ENCODE data around the gene TSPAN15.
"Not testable (repeated sequence)": the region's sequence is repeated elsewhere in the genome, so short reads cannot be mapped to it uniquely, and the experiment has no call there.

TSPAN15 gene

DNA sequence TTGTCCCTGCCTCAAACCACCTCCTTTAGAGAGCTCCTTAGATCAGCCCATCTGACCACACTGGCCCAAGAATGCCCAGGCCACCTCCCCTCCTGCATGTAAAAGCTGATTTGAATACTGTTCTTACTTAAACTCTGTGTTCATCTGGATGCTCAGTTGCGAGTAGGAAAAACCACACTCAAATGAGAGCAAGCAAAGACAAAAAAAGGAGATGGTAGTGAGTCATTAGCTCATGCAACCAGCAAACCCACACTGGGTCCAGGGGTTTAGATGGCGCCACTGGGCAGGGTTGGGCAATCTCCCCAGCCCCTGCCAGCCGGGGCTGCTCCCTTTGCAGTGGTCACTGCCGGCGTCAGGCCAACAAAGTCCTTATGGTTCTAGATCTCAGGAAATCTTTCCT is 32.7 kb downstream of the TSPAN15 start:
- no peak overlapping the region for H3K4me3 ChIP-seq (ENCODE audit: control insufficient read depth in 1 of 7, extremely low read depth in 1 of 7, insufficient read depth in 4 of 7, low read depth in 2 of 7, low read length in 6 of 7)
- ChIA-PET POLR2A (no interaction called here), CTCF (interaction anchor here (0.7 to 1.9 kb wide), 3 partner anchors 13 to 153 kb away, joined by 3 to 5 read pairs (median 4); no protein-coding TSS in a partner anchor)
- H3K27ac ChIP-seq (ENCODE audit: insufficient read depth in 1 of 2, low read depth in 1 of 2, low read length in 2 of 2, poor library complexity in 1 of 2, severe bottlenecking in 2 of 2): no peak overlapping the region
- no peaks in the 10 kb centered on the region for H3K27me3 ChIP-seq (replicated peaks in 2 of 5; ENCODE audit: control insufficient read depth in 4 of 5, insufficient read depth in 5 of 5, low read length in 4 of 5)
- no peak for DNase-seq
- H3K36me3 ChIP-seq (ENCODE audit: control insufficient read depth in 4 of 4, insufficient read depth in 4 of 4, low read length in 3 of 4): no peaks in the 10 kb centered on the region
- WGBS (ENCODE audit: insufficient coverage): 94% methylated on average over 5 of the region's 5 CpGs
- peaks cover 0 to 29% (median 19%) of the 10 kb centered on the region in 4 experiments for H3K4me1 ChIP-seq (ENCODE audit: control extremely low read depth in 1 of 4, control insufficient read depth in 4 of 4, insufficient read depth in 4 of 4, low read length in 3 of 4)
- H3K9me3 ChIP-seq (ENCODE audit: control extremely low read depth in 1 of 5, control insufficient read depth in 4 of 5, insufficient read depth in 2 of 5, low read depth in 1 of 5, low read length in 4 of 5): peaks cover 0 to 9% (median 4%) of the 10 kb centered on the region in 5 experiments

DNA sequence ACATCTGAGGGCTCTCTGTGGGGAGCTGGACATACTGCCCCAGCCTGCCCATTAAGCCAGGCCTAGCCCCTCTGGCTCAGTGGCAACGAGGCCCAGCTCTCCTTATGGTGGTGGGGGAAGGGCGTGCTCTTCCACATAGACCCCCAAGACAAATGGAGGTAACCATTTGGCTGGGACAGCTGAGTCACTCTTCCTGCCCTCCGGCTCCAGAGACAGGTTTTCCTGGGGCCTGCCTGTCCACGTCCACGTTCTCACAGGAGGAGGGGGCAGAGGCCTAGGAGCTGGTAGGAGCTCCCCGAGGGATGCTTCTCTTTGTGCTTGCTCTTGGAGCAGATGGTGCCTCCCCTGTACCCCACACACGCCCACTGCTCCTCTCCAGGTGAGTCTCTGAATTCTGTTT is 33.5 kb downstream of the TSPAN15 start:
- DNase-seq: no peak
- ChIA-PET POLR2A (no interaction called here), CTCF (interaction anchor here (0.7 to 1.9 kb wide), 4 partner anchors 20 to 247 kb away, joined by 3 to 5 read pairs (median 4); no protein-coding TSS in a partner anchor)
- H3K9me3 ChIP-seq (ENCODE audit: control extremely low read depth in 1 of 5, control insufficient read depth in 4 of 5, insufficient read depth in 2 of 5, low read depth in 1 of 5, low read length in 4 of 5): peaks cover 0 to 15% (median 5%) of the 10 kb centered on the region in 5 experiments
- H3K36me3 ChIP-seq (ENCODE audit: control insufficient read depth in 4 of 4, insufficient read depth in 4 of 4, low read length in 3 of 4): no peaks in the 10 kb centered on the region
- no peak overlapping the region for H3K27ac ChIP-seq (ENCODE audit: insufficient read depth in 1 of 2, low read depth in 1 of 2, low read length in 2 of 2, poor library complexity in 1 of 2, severe bottlenecking in 2 of 2)
- peaks cover 0 to 21% (median 11%) of the 10 kb centered on the region in 4 experiments for H3K4me1 ChIP-seq (ENCODE audit: control extremely low read depth in 1 of 4, control insufficient read depth in 4 of 4, insufficient read depth in 4 of 4, low read length in 3 of 4)
- H3K27me3 ChIP-seq (replicated peaks in 2 of 5; ENCODE audit: control insufficient read depth in 4 of 5, insufficient read depth in 5 of 5, low read length in 4 of 5): no peaks in the 10 kb centered on the region
- 60% methylated on average over 6 of the region's 7 CpGs for WGBS (ENCODE audit: insufficient coverage)
- no peak overlapping the region for H3K4me3 ChIP-seq (ENCODE audit: control insufficient read depth in 1 of 7, extremely low read depth in 1 of 7, insufficient read depth in 4 of 7, low read depth in 2 of 7, low read length in 6 of 7)

DNA sequence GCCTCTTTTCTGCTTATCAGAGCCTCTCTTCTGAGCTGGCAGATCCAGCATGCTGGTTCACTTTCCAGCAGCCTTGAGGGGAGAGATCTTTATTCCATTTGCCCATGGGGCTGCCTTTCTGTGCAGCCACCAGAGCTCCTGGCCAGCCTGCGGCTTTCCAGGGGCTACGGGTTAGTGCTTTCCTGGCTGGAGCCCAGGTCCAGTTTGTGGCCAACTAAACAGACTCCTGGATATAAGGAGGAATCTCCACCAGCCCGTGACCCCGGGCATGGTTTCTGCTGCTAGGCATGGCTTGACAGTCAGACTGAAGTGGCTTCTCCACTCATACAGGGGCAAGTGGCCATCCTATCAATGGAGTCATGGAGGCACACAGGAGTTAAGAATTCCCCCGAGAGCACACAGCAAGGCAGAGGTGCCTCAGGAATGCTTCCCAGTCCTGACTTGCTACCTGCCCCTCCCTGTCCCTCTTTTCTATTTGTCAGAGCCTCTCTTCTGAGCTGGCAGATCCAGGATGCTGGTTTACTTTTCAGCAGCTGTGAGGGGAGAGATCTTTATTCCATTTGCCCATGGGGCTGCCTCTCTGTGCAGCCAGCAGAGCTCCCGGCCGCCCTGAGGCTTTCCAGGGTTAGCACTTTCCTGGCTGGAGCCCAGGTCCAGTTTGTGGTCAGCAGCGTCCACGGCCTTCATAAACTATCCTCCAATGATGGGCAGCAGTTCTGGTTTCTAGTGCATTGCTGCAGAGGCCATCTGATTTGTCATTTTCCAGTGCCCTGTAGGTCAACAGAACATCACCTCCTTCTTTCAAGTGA is 35.9 kb downstream of the TSPAN15 start:
- H3K4me1 ChIP-seq (ENCODE audit: control extremely low read depth in 1 of 4, control insufficient read depth in 4 of 4, insufficient read depth in 4 of 4, low read length in 3 of 4): peaks cover 0 to 12% (median under 1%) of the 10 kb centered on the region in 4 experiments
- no peak overlapping the region for H3K27ac ChIP-seq (ENCODE audit: insufficient read depth in 1 of 2, low read depth in 1 of 2, low read length in 2 of 2, poor library complexity in 1 of 2, severe bottlenecking in 2 of 2)
- CTCF ChIA-PET: no interaction called here
- H3K27me3 ChIP-seq (replicated peaks in 2 of 5; ENCODE audit: control insufficient read depth in 4 of 5, insufficient read depth in 5 of 5, low read length in 4 of 5): no peaks in the 10 kb centered on the region
- no peaks in the 10 kb centered on the region for H3K36me3 ChIP-seq (ENCODE audit: control insufficient read depth in 4 of 4, insufficient read depth in 4 of 4, low read length in 3 of 4)
- no peak for DNase-seq
- H3K4me3 ChIP-seq (ENCODE audit: control insufficient read depth in 1 of 7, extremely low read depth in 1 of 7, insufficient read depth in 4 of 7, low read depth in 2 of 7, low read length in 6 of 7): no peak overlapping the region
- POLR2A ChIA-PET: no interaction called here
- 95% methylated on average over 8 of the region's 9 CpGs for WGBS (ENCODE audit: insufficient coverage)
- peaks cover 0 to 17% (median 5%) of the 10 kb centered on the region in 5 experiments for H3K9me3 ChIP-seq (ENCODE audit: control extremely low read depth in 1 of 5, control insufficient read depth in 4 of 5, insufficient read depth in 2 of 5, low read depth in 1 of 5, low read length in 4 of 5)

DNA sequence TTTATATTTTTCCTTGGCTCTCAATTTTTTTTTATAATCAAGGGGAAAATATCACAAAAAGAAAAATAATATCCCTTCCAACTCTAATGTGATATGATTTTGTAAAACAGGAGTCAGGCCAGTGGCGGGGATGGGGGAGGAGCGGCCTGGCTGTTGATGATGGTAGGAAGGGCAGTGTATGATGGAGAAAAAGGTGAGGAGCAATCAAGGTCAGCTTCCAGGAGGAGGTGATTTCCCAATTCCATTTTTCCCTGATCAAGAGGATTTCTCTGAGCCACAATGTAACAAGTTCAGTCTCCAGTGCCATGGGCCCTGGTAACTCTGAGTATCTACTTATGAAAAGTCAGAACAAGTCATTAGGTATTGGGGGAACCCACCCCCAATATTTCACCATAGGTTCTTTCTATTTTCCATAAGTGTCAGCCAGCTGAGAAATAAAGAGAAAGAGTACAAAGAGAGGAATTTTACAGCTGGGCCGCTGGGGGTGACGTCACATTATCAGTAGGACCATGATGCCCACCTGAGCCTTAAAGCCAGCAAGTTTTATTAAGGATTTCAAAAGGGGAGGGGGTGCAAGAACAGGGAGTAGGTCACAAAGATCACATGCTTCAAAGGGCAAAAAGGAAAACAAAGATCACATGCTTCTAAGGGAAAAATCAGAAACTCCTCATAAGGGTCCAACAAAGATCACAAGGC is 37.0 kb downstream of the TSPAN15 start:
- POLR2A ChIA-PET; H3K36me3 ChIP-seq (ENCODE audit: control insufficient read depth in 4 of 4, insufficient read depth in 4 of 4, low read length in 3 of 4); CTCF ChIA-PET; H3K27me3 ChIP-seq (replicated peaks in 2 of 5; ENCODE audit: control insufficient read depth in 4 of 5, insufficient read depth in 5 of 5, low read length in 4 of 5); H3K27ac ChIP-seq (ENCODE audit: insufficient read depth in 1 of 2, low read depth in 1 of 2, low read length in 2 of 2, poor library complexity in 1 of 2, severe bottlenecking in 2 of 2); DNase-seq; H3K4me3 ChIP-seq (ENCODE audit: control insufficient read depth in 1 of 7, extremely low read depth in 1 of 7, insufficient read depth in 4 of 7, low read depth in 2 of 7, low read length in 6 of 7): not testable (repeated sequence)
- Histone ChIP-seq H3K9me3 (ENCODE audit: control extremely low read depth in 1 of 5, control insufficient read depth in 4 of 5, insufficient read depth in 2 of 5, low read depth in 1 of 5, low read length in 4 of 5) (peaks cover 0 to 17% (median 5%) of the 10 kb centered on the region in 5 experiments), H3K4me1 (ENCODE audit: control extremely low read depth in 1 of 4, control insufficient read depth in 4 of 4, insufficient read depth in 4 of 4, low read length in 3 of 4) (peaks cover 0 to 12% (median under 1%) of the 10 kb centered on the region in 4 experiments)
- WGBS (ENCODE audit: insufficient coverage): 100% methylated on average over 2 of the region's 4 CpGs

DNA sequence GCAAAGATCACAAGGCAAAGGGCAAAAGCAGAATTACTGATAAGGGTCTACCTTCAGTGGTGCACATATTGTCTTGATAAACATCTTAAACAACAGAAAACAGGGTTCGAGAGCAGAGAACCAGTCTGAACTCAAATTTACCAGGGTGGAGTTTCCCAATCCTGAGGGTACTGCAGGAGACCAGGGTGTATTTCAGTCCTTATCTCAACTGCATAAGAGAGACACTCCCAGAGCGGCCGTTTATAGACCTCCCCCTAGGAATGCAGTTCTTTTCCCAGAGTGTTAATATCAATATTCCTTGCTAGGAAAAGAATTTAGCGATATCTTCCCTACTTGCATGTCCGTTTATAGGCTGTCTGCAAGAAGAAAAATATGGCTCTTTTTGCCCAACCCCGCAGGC is 37.6 kb downstream of the TSPAN15 start:
- POLR2A ChIA-PET; H3K27me3 ChIP-seq (replicated peaks in 2 of 5; ENCODE audit: control insufficient read depth in 4 of 5, insufficient read depth in 5 of 5, low read length in 4 of 5); CTCF ChIA-PET; H3K36me3 ChIP-seq (ENCODE audit: control insufficient read depth in 4 of 4, insufficient read depth in 4 of 4, low read length in 3 of 4); H3K27ac ChIP-seq (ENCODE audit: insufficient read depth in 1 of 2, low read depth in 1 of 2, low read length in 2 of 2, poor library complexity in 1 of 2, severe bottlenecking in 2 of 2); H3K4me3 ChIP-seq (ENCODE audit: control insufficient read depth in 1 of 7, extremely low read depth in 1 of 7, insufficient read depth in 4 of 7, low read depth in 2 of 7, low read length in 6 of 7): not testable (repeated sequence)
- peak in 1 of 3 donors; percentile 17 for DNase-seq
- peaks cover 0 to 12% (median under 1%) of the 10 kb centered on the region in 4 experiments for H3K4me1 ChIP-seq (ENCODE audit: control extremely low read depth in 1 of 4, control insufficient read depth in 4 of 4, insufficient read depth in 4 of 4, low read length in 3 of 4)
- WGBS (ENCODE audit: insufficient coverage): 100% methylated on average over 4 of the region's 6 CpGs
- H3K9me3 ChIP-seq (ENCODE audit: control extremely low read depth in 1 of 5, control insufficient read depth in 4 of 5, insufficient read depth in 2 of 5, low read depth in 1 of 5, low read length in 4 of 5): peaks cover 0 to 17% (median 5%) of the 10 kb centered on the region in 5 experiments

DNA sequence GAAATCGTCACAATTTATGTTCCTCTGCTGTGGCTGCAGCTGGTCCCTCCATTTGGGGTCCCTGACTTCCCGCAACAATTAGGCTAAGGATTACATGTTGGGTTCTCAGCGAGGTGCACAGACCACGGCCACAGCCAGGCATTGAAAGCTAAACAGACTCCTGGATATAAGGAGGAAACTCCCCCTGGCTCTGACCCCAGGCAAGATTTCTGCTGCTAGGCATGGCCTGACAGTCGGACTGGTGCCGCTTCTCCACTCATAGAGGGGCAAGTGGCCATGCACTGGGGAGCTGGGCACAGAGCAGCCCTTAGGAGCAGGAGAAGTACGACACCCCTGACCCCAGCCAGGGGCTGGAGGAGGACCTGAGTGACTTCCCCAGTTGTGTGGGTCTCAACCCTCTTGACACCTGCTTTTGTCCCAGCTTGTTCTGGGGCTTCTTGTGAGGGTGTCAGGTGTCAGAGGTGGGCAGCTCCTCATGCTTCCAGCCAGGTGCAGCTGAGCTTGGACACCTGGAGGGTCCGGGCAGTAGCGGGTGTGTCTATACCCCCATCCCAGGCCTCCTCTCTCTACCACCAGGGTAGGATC is 38.3 kb downstream of the TSPAN15 start:
- H3K9me3 ChIP-seq (ENCODE audit: control extremely low read depth in 1 of 5, control insufficient read depth in 4 of 5, insufficient read depth in 2 of 5, low read depth in 1 of 5, low read length in 4 of 5): peaks cover 0 to 17% (median 5%) of the 10 kb centered on the region in 5 experiments
- peaks cover 0 to 12% (median under 1%) of the 10 kb centered on the region in 4 experiments for H3K4me1 ChIP-seq (ENCODE audit: control extremely low read depth in 1 of 4, control insufficient read depth in 4 of 4, insufficient read depth in 4 of 4, low read length in 3 of 4)
- POLR2A ChIA-PET: no interaction called here
- H3K4me3 ChIP-seq (ENCODE audit: control insufficient read depth in 1 of 7, extremely low read depth in 1 of 7, insufficient read depth in 4 of 7, low read depth in 2 of 7, low read length in 6 of 7): no peak overlapping the region
- H3K27me3 ChIP-seq (replicated peaks in 2 of 5; ENCODE audit: control insufficient read depth in 4 of 5, insufficient read depth in 5 of 5, low read length in 4 of 5): no peaks in the 10 kb centered on the region
- CTCF ChIA-PET: interaction anchor here (1.1 to 1.3 kb wide), 2 partner anchors 25 to 38 kb away, joined by 3 read pairs; partner anchors contain the start of gene TSPAN15
- DNase-seq: no peak
- H3K27ac ChIP-seq (ENCODE audit: insufficient read depth in 1 of 2, low read depth in 1 of 2, low read length in 2 of 2, poor library complexity in 1 of 2, severe bottlenecking in 2 of 2): no peak overlapping the region
- no peaks in the 10 kb centered on the region for H3K36me3 ChIP-seq (ENCODE audit: control insufficient read depth in 4 of 4, insufficient read depth in 4 of 4, low read length in 3 of 4)
- 98% methylated on average over 9 of the region's 9 CpGs for WGBS (ENCODE audit: insufficient coverage)

All from common myeloid progenitor, CD34-positive (primary cell).